Measurements from ENCODE around the gene CRY2.

Gene CRY2

DNA sequence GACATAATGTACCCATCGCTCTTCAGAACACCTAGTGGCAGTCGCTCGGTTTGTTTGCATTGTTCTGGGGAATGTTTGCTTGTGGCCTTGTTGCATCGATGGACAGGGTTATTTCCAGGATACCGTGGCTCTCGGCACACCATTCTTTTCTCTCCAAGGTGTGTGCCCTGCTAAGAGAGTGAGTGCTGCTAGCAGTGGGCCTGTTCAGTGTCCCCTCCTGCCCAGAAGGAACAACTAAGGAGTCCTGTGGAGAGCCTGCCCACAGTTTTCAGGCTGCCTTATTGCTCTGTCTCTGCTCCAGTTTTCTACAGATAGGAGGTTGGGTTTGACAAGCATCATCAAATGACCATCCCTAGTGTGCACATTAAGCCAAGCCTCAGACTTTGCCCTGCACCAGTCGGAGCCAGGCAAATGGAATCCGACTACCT is 1.4 kb downstream of the CRY2 start:
- DNase-seq (ENCODE audit: low spot score) = no peak

GRCh38 chr11:45850446-45850845 is 3.2 kb downstream of the CRY2 start:
- no peak for DNase-seq (ENCODE audit: low spot score)

- no peak for DNase-seq (ENCODE audit: low spot score)
These were observed 4.0 kb downstream of the CRY2 start for GRCh38 chr11:45851228-45851627.

DNA sequence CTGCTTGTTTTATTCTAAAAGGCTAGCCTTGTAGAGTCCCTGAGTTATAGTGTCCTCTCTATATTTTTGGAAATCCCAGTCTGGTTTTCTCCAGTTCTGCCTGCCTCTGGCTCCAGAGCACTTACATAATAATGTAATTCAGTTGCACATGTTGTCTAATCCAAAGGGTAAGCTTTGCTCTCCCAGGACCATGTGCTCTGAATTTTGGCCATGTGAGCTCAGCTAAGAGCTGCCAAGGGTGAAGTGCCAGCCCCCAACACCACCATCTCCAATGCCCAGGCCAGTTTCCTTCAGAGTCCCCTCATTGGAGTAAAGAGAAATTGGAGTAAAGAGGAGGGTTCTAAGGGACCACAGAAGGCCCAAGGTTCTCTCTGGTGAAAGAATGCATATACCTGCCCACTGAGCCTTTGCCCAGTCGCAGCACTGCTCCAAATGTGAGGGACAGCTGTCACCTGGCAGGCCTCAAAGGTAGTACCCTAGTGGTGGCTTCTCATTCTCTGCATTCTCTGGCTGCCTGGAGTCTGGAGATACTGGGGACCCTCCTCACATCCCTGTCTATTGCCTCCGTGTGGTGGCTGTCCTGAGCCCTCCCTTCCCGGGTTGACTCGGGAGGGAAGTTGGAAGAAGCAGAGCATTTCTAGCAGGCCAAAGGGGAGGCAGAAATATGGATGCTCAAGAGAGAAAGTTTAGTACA is 4.9 kb downstream of the CRY2 start:
- DNase-seq (ENCODE audit: low spot score) = no peak

- no peak for DNase-seq (ENCODE audit: low spot score)
These were observed 5.4 kb downstream of the CRY2 start for GRCh38 chr11:45852712-45853101.

DNA sequence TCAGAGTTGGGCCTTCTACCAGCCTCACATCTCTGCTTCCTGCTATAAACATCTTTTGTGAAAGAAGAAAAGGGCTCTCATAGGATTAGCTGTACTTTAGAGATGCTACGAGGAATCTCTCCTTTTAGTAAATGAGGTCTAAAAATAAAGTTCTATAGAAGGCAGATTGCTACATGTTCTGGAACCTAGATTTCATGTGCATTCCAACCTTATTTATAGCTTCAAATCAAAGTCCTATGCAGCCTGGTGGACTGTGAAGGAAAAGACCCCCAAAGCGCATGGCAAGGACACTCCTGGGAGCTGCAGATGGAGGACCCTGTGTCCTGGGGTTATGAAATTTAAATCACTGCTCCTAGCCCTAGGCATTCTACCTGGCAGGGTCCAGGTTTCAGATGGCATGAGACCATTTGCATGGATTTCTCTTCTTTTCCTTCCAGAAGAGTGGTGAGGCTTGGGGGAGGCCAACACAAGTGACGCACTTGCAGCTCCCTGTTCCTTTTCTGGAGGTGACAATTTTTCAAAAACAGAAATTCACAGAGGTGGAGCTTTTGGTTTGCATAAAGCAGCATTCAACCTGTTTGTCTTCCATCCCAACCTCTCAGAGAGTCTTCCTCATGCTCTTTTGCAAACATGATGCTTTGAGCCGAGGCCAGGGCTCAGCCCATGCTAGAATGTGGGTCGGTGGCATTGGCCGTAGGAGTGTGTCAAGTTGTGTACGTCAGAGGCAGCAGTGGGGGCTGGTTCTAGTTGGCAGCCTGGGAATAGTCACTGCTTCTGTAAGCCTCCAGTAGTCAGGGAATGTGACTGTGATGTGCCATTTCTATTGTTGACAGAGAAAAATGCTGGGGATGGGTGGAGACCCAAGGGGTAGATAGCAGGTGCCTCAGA is 6.3 kb downstream of the CRY2 start:
- DNase-seq (ENCODE audit: low spot score) = no peak

DNA sequence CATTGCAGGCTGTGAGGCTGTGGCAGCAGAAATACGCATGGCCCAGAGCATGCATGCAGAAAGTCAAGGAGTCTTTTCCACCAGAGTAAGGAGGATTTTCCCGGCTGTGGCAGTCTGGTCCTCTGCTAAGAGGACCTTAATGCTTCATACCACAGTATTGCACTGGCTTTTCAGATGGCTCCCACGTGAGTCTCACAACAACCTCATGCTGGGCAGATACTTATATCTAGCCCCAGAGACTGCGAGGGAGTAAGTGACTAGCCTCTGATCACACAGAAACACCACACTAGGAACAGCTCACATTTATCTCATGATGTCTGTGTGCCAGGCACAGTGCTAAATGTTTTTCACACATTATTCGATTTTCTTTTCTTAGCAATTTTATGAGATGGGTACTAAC is 8.0 kb downstream of the CRY2 start:
- DNase-seq (ENCODE audit: low spot score) = no peak

DNA sequence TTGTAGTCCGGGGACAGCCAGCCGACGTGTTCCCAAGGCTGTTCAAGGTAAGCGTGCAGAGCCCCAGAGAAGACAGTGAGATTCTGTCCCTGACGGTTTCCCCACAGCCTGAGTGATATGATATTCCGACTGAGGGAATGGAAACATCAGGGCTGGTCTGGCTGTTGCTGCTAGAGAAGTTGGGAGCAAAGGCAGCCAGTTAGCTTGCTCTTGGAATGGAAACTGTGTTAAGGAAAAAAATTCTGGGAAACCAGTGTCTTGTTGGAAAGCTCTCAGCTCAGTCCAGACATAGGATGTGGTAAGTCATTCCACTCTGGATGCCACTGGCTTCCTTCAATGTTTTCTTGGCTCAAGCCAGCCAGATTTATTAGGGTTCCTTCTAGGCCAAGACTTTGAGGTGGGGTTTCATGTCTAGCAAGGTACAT is 8.8 kb downstream of the CRY2 start:
- DNase-seq (ENCODE audit: low spot score) = no peak

GRCh38 chr11:45857961-45858474 is 10.7 kb downstream of the CRY2 start:
- no peak for DNase-seq (ENCODE audit: low spot score)

- no peak for DNase-seq (ENCODE audit: low spot score)
These were observed 11.6 kb downstream of the CRY2 start for GRCh38 chr11:45858751-45859398.

DNA sequence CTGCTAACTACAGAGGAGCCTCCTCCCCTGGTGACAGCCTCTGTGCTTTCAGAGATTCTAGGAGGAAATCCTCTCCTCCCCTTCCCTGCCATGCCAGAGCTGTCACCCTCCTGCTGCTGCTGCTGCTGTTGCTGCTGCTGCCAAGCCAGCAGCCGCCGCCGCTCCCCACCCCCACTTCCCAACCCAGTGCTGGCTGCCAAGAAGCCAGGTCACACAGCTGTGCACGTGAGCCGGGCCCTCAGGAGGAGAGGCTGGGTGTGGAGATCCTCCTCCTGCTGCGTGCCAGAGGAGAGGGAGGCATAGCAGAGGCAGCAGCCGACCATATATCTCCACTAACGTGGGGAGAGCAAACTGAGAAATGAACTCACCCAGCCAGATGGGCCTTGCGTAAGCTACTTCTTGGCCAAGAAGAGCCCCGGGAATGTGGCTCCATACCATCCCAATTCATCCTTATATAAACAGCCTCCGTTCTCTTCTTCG is 12.4 kb downstream of the CRY2 start:
- peak; percentile 45 for DNase-seq (ENCODE audit: low spot score)

- no peak for DNase-seq (ENCODE audit: low spot score)
These were observed 13.1 kb downstream of the CRY2 start for GRCh38 chr11:45860348-45860747.

GRCh38 chr11:45860764-45861510 is 13.7 kb downstream of the CRY2 start:
- no peak for DNase-seq (ENCODE audit: low spot score)

DNA sequence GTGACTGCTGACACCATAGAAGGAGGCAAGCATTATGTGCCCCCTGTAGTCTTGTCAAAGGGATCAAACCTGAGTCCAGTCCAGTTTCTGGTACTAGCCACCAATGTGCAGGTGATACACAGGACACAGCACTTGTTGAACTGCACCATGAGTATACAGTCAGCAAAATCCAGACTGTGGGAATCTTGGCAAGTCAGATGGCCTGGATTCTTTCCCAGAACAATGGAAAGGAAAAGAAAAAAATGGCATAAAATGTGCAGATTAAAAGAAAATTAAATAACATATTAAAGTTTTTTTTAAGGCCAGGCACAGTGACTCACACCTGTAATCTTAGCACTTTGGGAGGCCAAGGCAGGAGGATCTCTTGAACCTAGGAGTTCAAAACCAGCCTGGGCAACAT is 16.8 kb downstream of the CRY2 start:
- no peak for DNase-seq (ENCODE audit: low spot score)

GRCh38 chr11:45869551-45869950 is 22.3 kb downstream of the CRY2 start:
- DNase-seq (ENCODE audit: low spot score) = no peak

- DNase-seq (ENCODE audit: low spot score) = no peak
These were observed 23.4 kb downstream of the CRY2 start for GRCh38 chr11:45870706-45871105.

GRCh38 chr11:45871638-45872037 is 24.4 kb downstream of the CRY2 start:
- DNase-seq (ENCODE audit: low spot score) = no peak

DNA sequence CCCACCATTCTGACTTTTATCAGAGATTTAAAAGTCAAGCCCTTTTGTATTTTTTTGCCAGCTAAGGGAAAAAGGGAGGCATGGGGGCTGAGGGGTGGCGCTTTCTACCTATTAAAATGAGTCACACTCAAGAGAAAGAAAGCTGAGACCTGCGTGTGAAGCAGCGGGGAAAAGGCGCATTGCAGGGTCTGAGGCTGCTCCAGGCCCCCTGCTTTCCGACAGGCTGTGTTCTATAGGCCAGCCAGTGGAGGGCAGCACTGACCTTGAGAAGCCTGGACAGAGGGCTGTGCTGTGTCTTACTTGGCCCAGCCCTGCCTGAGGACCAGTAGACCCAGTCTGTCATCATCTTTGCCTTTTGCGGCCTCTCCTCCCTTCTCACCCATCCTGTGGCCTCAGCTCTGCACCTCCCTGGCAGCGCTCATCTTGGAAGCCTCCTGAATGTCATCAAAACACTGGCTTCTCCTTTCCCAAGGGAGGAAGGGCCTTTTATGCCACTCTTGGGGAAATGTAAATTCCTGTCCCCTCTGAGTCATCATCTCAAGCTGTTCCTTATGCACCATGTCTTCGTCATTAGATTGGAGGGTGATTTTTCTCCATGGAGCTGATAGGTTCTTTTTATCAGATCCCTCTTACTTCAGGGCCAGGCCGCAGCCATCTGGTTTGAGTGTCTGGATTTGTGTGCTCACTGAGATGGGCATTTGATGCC is 25.5 kb downstream of the CRY2 start:
- peak; percentile 60 for DNase-seq (ENCODE audit: low spot score)

DNA sequence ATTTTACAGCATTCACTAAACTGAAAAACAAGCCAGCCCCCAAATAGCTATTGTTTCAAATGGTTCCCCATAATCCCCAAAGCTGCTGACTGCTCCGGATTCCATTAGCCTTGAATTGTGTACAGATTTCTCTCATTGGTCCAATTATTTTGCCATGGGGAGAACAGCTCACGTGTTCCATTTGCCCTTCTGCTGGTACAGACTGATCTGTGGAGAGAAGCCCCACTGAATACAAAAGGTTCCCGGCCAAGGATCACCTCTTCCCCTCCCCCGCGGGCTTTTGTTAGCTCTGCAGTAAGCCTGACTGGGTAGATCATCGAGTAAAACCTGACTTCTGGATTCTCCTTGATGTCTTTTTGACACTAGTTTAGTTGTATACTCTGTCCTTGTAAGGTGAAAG is 29.1 kb downstream of the CRY2 start:
- no peak for DNase-seq (ENCODE audit: low spot score)

GRCh38 chr11:45877221-45877620 is 29.9 kb downstream of the CRY2 start:
- DNase-seq (ENCODE audit: low spot score) = no peak

GRCh38 chr11:45877845-45878244 is 30.6 kb downstream of the CRY2 start:
- DNase-seq (ENCODE audit: low spot score) = no peak
